ENCODE data around the gene ARNT2.
"Not testable (repeated sequence)": the region's sequence is repeated elsewhere in the genome, so short reads cannot be mapped to it uniquely, and the experiment has no call there.

ARNT2 gene

DNA sequence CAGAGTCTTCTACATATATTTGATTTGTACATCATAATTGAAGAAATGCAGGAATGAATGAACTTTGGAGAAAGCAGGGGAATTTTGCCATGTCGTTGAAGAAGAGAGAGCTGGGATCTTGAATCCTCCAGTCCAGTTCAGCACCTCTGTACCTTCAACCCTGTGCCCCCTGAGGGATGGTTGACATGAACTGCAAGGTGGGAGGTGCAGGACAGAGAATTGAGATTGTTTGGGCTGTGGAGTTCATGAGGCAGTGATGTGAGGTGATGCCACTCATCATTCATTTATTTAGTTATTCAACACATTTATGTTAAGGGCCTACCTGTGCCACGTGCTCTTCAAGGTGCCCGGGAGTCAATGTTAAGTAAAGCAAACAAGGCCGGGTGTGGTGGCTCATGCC lies 104.6 kb downstream of the ARNT2 start:
- no peak for TF ChIP-seq CTCF (IDR thresholded peaks at IDR 0.05; ENCODE audit: extremely low read depth, insufficient read depth, missing control alignments)

DNA sequence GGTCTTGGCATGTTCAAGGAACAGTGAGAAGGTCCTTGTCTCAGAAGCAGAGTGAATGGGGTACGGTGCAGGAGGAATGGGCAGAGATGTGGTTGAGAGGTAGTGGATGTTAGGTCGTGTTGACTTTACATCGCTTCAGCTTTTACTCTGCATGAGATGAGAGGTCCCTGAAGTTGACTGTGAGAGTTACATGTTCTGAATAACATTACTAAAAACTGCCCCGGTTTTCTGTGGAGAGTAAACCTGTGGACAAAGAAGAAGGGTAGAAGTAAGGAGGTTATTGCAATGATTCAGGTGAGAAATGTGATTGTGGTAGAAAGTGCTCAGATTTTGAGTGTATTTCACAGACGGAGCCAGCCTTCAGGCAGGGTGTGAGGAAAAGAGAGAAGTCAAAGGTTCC lies 105.6 kb downstream of the ARNT2 start:
- no peak for TF ChIP-seq CTCF (IDR thresholded peaks at IDR 0.05; ENCODE audit: extremely low read depth, insufficient read depth, missing control alignments)
- DNase-seq (ENCODE audit: low spot score) = no peak
- in situ Hi-C loops (cut with MboI; ENCODE audit: low pct_unique_long_range_greater_than_20kb, low sequenced_read_pairs, unreplicated experiment) = no loop called here

More for the DNA sequence above, 104.6 kb downstream of the ARNT2 start:
- DNase-seq (ENCODE audit: low spot score) = no peak
- in situ Hi-C loops (cut with MboI; ENCODE audit: low pct_unique_long_range_greater_than_20kb, low sequenced_read_pairs, unreplicated experiment) = no loop called here

- DNase-seq (ENCODE audit: low spot score); in situ Hi-C loops (cut with MboI; ENCODE audit: low pct_unique_long_range_greater_than_20kb, low sequenced_read_pairs, unreplicated experiment): not testable (repeated sequence)
Measured at GRCh38 chr15:80510985-80511384, 106.8 kb downstream of the ARNT2 start.

DNA sequence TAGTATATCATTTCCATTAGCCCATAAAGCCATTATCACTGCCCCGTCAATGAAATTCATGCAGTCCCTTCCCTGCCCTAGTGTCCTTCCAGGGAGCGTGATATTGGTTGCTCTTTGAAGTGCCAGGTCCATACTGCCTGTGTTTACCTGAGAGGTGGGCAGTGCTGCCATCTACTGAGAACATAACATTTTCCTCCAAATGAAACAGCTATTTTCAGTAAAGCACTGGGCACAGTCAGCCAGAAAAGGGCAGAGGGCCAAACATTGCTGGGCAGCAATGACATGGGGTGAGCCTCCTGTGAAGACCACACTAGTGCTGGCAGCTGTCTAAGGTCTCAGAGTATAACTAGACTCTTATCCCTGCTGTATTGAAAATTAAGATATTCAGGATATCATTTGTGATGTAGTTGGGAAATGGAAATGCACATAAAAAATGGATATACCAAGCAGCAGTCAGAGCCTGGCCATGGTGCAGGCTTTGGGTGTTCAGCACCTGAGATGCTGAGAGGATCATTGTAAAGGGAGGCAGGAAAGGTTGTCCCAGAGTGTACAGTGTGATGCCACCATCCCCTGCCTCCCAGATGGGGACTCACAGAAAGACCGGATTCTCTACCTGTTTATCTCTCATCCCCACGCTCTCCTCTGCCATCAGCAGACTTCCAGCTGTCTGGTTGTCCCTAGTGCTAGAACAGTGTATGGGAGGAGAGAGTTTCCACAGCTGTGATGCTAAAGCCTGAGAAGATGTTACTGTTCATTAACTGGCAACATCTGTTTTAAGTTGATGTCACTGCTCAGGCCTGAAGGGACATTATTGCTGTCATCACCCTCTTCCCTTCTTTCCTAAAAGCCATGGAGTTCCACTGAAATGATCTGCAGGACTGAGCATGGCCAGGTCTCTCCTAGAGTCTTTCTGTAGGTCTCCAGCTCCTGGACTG lies 108.8 kb downstream of the ARNT2 start:
- in situ Hi-C loops (cut with MboI; ENCODE audit: low pct_unique_long_range_greater_than_20kb, low sequenced_read_pairs, unreplicated experiment) = no loop called here
- DNase-seq (ENCODE audit: low spot score) = no peak
- no peak for TF ChIP-seq CTCF (IDR thresholded peaks at IDR 0.05; ENCODE audit: extremely low read depth, insufficient read depth, missing control alignments)

DNA sequence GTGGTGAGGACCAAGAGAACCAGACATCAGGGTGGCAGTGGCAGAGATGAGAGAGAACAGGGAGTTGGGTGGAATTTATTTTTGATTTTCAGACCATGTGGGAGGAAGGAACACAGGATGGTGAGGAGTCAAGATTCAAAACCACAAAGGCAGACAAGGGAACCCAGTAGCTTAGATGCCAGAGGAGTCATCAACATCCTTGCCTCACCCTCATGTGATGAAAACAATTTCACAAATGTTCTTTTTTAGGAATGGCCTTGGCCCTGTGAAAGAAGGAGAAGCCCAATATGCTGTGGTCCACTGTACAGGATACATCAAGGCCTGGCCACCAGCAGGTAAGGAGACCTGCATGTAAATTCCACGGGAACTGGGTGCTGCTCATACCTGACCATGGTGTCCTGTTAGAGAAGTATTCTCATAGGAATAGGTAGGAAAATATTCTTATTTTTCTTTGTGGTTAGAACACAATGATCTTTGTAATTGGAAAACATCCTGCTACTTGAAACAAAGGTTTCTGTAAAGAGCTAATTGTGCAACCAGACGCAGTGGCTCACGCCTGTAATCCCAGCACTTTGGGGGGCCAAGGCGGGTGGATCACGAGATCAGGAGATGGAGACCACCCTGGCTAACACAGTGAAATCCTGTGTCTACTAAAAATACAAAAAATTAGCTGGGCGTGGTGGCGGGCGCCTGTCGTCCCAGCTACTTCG lies 110.0 kb downstream of the ARNT2 start:
- DNase-seq (ENCODE audit: low spot score) = no peak
- in situ Hi-C loops (cut with MboI; ENCODE audit: low pct_unique_long_range_greater_than_20kb, low sequenced_read_pairs, unreplicated experiment) = no loop called here
- TF ChIP-seq CTCF (IDR thresholded peaks at IDR 0.05; ENCODE audit: extremely low read depth, insufficient read depth, missing control alignments) = no peak

GRCh38 chr15:80517290-80517689 lies 113.1 kb downstream of the ARNT2 start:
- no peak for DNase-seq (ENCODE audit: low spot score)
- no peak for TF ChIP-seq CTCF (IDR thresholded peaks at IDR 0.05; ENCODE audit: extremely low read depth, insufficient read depth, missing control alignments)
- in situ Hi-C loops (cut with MboI; ENCODE audit: low pct_unique_long_range_greater_than_20kb, low sequenced_read_pairs, unreplicated experiment) = no loop called here

GRCh38 chr15:80518522-80518921 lies 114.3 kb downstream of the ARNT2 start:
- no peak for TF ChIP-seq CTCF (IDR thresholded peaks at IDR 0.05; ENCODE audit: extremely low read depth, insufficient read depth, missing control alignments)
- in situ Hi-C loops (cut with MboI; ENCODE audit: low pct_unique_long_range_greater_than_20kb, low sequenced_read_pairs, unreplicated experiment) = no loop called here
- DNase-seq (ENCODE audit: low spot score) = no peak
